ENCODE results near the gene EMC7. TPM values are rescaled to one million over a fixed set of nuclear protein-coding genes. Genes with fewer than 3 reads are reported as not detected.

The EMC7 gene
- total and polyA plus RNA-seq, 9 of the 15 experiments (the other 6 are each of a cell fraction or from before 2014, with no cell fraction given), result 25.8 to 92.8 (median 49.7) TPM

DNA sequence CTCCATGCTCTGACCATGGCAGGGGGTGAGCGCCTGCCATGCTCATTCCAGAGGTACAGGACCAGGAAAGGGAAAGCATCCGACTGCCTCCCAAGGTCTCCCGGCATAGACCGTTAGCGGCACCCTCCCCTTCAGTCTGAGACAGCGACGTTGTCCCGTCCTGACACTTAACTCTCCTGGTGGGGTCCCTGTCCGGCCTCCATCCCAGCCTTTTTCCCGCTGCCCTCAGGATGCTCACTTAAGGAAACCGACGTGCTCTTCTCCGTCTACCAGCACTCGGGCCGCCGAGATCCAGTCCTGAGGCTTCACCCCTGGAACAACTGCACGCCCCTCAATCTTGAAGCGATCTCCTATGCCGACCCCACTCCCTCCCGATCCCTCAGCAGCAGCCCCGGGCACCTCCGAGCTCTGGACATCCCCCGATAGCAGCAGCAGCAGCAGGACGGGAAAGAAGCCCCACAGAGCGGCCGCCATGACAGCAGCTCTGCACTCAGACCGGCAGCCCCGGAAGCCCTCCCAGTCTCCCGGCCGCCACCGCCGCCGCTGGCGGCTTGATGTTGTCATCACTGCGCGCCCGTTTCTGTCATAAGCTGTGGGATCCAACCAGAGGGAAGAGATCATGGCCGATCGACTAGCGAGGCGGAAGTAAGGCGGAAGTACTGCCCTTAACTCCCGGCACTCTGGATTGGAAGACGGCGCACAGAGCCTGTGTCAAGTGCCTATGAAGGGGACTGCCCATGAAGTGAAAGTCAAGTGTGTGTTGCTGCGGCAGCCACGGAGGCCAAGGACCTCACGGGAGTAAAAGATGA, at the start of gene EMC7, which contains the start of gene PGBD4 (continued):
- TF ChIP-seq, protein P1, sequence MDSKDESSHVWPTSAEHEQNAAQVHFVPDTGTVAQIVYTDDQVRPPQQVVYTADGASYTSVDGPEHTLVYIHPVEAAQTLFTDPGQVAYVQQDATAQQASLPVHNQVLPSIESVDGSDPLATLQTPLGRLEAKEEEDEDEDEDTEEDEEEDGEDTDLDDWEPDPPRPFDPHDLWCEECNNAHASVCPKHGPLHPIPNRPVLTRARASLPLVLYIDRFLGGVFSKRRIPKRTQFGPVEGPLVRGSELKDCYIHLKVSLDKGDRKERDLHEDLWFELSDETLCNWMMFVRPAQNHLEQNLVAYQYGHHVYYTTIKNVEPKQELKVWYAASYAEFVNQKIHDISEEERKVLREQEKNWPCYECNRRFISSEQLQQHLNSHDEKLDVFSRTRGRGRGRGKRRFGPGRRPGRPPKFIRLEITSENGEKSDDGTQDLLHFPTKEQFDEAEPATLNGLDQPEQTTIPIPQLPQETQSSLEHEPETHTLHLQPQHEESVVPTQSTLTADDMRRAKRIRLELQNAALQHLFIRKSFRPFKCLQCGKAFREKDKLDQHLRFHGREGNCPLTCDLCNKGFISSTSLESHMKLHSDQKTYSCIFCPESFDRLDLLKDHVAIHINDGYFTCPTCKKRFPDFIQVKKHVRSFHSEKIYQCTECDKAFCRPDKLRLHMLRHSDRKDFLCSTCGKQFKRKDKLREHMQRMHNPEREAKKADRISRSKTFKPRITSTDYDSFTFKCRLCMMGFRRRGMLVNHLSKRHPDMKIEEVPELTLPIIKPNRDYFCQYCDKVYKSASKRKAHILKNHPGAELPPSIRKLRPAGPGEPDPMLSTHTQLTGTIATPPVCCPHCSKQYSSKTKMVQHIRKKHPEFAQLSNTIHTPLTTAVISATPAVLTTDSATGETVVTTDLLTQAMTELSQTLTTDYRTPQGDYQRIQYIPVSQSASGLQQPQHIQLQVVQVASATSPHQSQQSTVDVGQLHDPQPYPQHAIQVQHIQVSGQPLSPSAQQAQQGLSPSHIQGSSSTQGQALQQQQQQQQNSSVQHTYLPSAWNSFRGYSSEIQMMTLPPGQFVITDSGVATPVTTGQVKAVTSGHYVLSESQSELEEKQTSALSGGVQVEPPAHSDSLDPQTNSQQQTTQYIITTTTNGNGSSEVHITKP (IDR thresholded peaks at IDR 0.05; ENCODE audit: partially characterized antibody), result peak; percentile 49
- no peak for TF ChIP-seq ZNF140 (CRISPR knock-in tag; IDR thresholded peaks at IDR 0.05)
- no peak for TF ChIP-seq ZNF75A (CRISPR knock-in tag; IDR thresholded peaks at IDR 0.05)
- TF ChIP-seq HIVEP1 (CRISPR knock-in tag; IDR thresholded peaks at IDR 0.05), result no peak
- no peak for TF ChIP-seq HNRNPK (IDR thresholded peaks at IDR 0.05; ENCODE audit: low read depth, low read length, poor library complexity, severe bottlenecking)
- TF ChIP-seq GATA2 (CRISPR knock-in tag; IDR thresholded peaks at IDR 0.05), result no peak
- TF ChIP-seq ZNF431 (CRISPR knock-in tag; IDR thresholded peaks at IDR 0.05), result no peak
- peak; percentile 84 for TF ChIP-seq MXI1 (IDR thresholded peaks at IDR 0.05; ENCODE audit: low read depth, low read length)
- TF ChIP-seq RFX1 (IDR thresholded peaks at IDR 0.05), result no peak; the same call in 1 of the 2 replicates
- TF ChIP-seq SNIP1 (IDR thresholded peaks at IDR 0.05; ENCODE audit: low read depth), result no peak
- TF ChIP-seq, protein P2, sequence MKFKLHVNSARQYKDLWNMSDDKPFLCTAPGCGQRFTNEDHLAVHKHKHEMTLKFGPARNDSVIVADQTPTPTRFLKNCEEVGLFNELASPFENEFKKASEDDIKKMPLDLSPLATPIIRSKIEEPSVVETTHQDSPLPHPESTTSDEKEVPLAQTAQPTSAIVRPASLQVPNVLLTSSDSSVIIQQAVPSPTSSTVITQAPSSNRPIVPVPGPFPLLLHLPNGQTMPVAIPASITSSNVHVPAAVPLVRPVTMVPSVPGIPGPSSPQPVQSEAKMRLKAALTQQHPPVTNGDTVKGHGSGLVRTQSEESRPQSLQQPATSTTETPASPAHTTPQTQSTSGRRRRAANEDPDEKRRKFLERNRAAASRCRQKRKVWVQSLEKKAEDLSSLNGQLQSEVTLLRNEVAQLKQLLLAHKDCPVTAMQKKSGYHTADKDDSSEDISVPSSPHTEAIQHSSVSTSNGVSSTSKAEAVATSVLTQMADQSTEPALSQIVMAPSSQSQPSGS (CRISPR knock-in tag; IDR thresholded peaks at IDR 0.05), result no peak
- TF ChIP-seq, protein P3, sequence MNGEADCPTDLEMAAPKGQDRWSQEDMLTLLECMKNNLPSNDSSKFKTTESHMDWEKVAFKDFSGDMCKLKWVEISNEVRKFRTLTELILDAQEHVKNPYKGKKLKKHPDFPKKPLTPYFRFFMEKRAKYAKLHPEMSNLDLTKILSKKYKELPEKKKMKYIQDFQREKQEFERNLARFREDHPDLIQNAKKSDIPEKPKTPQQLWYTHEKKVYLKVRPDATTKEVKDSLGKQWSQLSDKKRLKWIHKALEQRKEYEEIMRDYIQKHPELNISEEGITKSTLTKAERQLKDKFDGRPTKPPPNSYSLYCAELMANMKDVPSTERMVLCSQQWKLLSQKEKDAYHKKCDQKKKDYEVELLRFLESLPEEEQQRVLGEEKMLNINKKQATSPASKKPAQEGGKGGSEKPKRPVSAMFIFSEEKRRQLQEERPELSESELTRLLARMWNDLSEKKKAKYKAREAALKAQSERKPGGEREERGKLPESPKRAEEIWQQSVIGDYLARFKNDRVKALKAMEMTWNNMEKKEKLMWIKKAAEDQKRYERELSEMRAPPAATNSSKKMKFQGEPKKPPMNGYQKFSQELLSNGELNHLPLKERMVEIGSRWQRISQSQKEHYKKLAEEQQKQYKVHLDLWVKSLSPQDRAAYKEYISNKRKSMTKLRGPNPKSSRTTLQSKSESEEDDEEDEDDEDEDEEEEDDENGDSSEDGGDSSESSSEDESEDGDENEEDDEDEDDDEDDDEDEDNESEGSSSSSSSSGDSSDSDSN (IDR thresholded peaks at IDR 0.05; ENCODE audit: borderline replicate concordance in 1 of 2, low read depth in 2 of 2, low read length in 2 of 2), result no peak
- TF ChIP-seq, protein P4, sequence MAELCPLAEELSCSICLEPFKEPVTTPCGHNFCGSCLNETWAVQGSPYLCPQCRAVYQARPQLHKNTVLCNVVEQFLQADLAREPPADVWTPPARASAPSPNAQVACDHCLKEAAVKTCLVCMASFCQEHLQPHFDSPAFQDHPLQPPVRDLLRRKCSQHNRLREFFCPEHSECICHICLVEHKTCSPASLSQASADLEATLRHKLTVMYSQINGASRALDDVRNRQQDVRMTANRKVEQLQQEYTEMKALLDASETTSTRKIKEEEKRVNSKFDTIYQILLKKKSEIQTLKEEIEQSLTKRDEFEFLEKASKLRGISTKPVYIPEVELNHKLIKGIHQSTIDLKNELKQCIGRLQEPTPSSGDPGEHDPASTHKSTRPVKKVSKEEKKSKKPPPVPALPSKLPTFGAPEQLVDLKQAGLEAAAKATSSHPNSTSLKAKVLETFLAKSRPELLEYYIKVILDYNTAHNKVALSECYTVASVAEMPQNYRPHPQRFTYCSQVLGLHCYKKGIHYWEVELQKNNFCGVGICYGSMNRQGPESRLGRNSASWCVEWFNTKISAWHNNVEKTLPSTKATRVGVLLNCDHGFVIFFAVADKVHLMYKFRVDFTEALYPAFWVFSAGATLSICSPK (IDR thresholded peaks at IDR 0.05; ENCODE audit: borderline replicate concordance), result no peak
- TF ChIP-seq POLR2AphosphoS2 (IDR thresholded peaks at IDR 0.05; ENCODE audit: low read length), result no peak
- TF ChIP-seq, protein P5, sequence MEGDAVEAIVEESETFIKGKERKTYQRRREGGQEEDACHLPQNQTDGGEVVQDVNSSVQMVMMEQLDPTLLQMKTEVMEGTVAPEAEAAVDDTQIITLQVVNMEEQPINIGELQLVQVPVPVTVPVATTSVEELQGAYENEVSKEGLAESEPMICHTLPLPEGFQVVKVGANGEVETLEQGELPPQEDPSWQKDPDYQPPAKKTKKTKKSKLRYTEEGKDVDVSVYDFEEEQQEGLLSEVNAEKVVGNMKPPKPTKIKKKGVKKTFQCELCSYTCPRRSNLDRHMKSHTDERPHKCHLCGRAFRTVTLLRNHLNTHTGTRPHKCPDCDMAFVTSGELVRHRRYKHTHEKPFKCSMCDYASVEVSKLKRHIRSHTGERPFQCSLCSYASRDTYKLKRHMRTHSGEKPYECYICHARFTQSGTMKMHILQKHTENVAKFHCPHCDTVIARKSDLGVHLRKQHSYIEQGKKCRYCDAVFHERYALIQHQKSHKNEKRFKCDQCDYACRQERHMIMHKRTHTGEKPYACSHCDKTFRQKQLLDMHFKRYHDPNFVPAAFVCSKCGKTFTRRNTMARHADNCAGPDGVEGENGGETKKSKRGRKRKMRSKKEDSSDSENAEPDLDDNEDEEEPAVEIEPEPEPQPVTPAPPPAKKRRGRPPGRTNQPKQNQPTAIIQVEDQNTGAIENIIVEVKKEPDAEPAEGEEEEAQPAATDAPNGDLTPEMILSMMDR (IDR thresholded peaks at IDR 0.05 in 2 of 3, conservative IDR thresholded peaks at IDR 0.05 in 1 of 3; ENCODE audit: insufficient read depth in 2 of 3, low read depth in 1 of 3, low read length in 3 of 3), result no peak
- TF ChIP-seq GTF2E2 (tag; IDR thresholded peaks at IDR 0.05), result peak; percentile 64; the same call in 1 of the 2 replicates

All from K562 (cell line).